ENCODE data around the gene CASP12.
"Not testable (repeated sequence)": the region's sequence is repeated elsewhere in the genome, so short reads cannot be mapped to it uniquely, and the experiment has no call there.

Gene CASP12

DNA sequence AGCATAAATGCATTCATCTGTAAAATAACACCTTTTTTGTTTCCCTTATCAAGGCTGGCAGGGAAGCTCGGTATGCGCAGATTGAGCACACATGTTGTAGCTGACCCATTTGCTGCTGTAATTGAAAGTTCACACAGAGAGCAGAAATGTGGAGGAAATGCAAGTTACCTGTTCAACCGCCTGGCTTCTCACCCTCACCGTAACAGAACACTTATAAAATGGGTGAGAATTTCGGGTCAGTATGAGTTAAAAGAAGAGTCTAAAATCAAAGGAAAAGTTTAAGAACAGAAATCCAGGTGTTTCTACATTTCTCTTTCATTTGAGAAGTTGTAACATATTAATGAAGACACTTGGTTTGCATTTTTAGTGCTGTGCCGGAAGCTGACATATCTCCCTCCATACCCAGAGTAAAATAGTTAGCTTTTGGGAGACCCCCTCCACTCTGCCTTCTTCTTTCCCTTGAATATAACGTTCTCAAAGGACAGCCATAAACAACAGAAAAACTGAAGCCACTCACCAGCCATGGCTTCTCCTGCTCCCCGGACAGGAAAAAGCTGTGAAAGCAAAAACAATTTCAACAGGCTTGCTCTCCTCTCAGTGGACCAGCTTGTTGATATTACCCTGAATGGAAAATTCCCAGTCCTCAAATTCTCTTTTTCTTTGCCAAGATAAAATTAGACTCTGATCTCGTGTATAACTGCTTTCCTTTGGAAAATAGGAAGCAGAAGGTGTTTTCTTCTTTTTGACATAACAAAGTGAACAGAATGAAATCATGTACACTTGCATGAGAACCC, at the start of gene CASP12:
Gene CASP12 (minus strand): TSS at position 570 of the 794 bp plus-strand sequence.
- no peak for DNase-seq (ENCODE audit: low read depth)

DNA sequence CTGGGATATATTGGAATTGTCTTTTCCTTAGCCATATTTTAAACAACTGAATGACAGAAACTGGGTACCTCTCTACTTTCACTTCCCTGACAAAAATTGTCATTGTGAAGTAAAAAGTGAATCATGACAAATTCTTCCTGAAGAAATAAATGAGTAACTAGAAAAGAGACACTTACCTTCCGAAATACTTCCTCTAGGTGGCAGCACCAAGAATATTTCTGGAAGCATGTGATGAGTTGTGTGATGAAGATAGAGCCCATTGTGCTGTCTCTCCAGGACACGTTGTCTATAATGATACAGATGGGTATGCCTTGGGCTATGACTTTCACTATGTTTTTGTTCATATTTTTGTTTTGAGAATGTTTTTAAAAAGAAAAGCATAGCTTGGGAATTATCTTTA, 48.6 kb upstream of the CASP12 start:
- no peak for DNase-seq (ENCODE audit: low read depth)

DNA sequence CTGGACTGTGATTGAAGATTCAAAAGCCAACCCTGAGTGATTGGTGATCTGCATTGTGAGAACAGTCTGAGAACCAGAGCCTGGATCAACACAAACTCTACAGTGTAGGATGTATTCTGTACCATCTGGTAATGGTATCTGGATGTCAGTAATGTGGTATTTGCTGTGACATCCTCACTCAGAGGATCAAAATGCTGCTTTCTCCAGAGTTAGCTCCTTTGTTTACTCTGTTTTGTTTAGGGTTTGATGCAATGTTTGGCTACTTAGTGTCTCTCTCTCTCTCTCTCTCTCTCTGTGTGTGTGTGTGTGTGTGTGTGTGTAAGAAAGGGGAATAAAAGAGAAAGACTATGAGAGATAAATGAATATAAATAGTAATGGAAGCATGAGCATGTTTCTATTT, 45.8 kb upstream of the CASP12 start:
- no peak for DNase-seq (ENCODE audit: low read depth)

DNA sequence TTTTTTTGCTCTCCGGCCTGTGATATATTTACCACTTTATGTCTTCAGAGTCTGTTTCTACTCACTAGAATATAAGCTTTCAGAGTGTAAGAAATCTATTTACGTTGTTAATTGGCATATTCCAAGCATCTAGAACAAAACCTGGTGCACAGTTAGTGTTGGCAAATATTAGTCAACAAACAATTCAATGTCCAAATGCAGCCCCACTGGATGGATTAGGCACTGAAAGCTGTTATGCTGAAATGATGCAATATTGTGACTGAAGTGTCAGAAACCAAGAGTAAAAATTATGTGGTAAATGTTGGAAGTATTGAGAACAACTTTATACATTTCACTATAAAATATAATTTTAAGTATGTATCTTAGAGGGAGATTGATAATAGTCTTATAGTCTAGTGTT, 45.3 kb upstream of the CASP12 start:
- no peak for DNase-seq (ENCODE audit: low read depth)

DNA sequence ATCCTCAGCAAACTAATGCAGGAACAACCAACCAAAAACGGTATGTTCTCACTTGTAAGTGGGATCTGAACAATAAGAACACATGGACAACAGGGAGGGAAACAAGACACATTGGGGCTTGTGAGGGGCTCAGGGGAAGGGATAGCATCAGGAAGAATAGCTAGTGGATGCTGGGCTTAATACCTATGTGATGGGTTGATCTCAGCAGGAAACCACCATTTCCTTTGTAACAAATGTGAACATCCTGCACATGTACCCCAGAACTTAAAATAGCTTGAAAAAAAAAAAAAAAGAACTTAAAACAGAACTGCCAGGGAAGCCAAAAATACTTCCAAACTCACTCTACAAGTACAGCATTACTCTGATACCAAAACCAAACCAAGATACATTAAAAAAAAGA, 36.3 kb upstream of the CASP12 start:
- DNase-seq (ENCODE audit: low read depth): no peak

DNA sequence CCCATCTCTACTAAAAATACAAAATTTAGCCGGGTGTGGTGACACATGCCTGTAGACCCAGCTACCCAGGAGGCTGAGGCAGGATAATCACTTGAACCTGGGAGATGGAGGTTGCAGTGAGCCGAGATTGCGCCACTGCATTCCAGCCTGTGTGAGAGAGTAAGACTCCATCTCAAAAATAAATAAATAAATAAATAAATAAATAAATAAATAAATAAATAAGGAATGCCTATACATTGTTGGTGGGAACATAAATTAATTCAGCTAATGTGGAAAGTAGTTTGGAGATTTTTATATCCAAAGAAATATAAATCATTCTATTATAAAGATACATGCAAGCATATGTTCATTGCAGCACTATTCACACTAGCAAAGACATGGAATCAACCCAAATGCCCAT, 35.8 kb upstream of the CASP12 start:
- DNase-seq (ENCODE audit: low read depth): not testable (repeated sequence)

DNA sequence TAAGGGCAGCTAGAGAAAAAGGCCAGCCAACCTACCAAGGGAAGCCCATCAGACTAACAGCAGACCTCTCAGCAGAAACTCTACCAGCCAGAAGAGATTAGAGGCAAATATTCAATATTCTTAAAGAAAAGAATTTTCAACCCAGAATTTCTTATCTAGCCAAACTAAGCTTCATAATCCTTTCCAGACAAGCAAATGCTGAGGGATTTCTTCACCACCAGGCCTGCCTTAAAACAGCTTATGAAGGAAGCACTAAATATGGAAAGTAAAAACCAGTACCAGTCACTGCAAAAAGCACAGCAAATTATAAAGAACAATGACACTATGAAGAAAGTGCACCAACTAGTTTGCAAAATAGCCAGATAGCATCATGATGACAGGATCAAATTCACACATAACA, 30.6 kb upstream of the CASP12 start:
- DNase-seq (ENCODE audit: low read depth): no peak

DNA sequence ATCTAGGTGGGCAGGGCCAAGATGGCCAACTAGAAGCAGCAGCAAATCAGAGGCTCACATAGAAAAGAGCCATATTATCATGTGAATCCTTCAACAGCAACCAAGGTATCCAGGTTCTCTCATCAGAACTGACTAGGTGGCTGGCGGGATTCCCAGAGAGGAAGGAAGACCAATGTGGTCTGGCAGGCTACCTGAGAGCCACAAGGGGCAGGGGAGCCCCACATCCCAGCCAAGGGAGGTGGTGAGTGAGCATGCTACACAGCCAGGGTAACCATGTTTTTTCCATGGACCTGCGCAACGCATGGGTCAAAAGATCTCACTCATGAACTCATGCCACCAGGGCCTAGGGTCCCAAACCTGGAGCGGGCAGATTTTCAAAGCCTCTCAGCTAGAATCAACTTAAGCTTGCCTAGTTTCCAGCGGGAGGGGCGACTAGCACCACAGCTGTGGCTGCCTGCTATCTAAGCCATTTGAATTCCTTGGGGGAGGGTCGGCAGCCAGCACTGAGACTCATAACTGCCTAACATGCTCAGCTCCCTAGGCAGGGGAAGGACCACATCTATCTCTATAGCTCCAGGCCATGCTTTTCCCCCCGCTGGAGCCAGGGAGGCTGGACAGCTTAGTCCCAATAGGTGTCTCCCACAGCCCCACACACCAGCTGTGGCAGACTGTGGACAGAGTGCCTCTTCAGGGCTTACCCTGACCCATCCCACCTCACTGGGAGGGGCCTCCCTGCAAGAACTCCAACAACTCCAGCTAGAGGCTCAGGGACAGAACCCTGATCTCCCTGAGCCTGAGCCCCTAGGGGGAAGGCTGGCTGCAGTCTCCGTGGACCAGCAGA, 28.7 kb upstream of the CASP12 start:
- DNase-seq (ENCODE audit: low read depth): no peak

DNA sequence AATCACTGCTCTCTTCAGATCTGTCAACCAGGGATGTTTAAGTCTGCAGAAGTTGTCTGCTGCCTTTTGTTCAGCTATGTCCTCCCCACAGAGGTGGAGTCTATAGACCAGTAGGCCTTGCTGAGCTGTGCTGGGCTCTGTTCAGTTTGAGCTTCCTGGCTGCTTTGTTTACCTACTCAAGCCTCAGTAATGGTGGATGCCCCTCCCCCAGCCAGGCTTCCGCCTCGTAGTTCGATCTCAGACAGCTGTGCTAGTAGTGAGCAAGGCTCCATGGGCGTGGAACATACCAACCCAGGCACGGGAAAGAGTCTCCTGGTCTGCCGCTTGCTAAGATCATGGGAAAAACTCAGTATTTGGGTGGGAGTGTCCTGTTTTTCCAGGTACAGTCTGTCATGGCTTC, 27.6 kb upstream of the CASP12 start:
- no peak for DNase-seq (ENCODE audit: low read depth)

DNA sequence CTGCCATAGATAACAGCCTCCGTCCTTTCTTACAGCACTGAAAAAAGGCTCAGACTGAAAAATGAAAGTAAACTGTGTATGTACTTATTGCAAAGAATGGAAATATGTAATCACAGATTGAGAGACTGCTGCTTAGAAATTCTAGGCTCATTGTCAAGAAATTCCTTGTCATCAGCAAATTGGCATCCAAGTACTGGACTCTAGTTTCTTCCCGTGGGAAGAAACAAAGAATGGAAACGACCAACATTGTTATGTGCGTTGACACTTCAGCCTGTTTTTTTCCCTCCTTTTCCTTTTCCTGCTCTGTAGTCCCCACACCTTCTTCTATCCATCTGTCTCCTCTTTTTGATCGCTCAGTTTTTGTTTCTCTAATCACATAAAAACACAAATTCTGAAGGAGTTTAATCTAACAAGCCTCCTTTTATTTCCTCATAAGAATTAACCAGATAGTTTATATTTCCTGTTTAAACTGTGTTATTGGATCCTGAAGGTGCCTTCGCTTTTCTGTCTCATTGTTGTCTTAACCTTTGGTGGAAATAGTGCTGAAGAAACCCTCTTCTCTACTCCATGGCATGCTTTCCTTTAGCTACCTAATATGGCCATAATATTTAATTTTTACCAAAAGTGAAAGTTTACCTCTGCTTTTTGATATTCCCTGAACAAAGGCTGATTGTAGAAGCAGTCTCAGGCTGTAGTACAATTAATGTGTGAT, 20.0 kb upstream of the CASP12 start:
- DNase-seq (ENCODE audit: low read depth): no peak

DNA sequence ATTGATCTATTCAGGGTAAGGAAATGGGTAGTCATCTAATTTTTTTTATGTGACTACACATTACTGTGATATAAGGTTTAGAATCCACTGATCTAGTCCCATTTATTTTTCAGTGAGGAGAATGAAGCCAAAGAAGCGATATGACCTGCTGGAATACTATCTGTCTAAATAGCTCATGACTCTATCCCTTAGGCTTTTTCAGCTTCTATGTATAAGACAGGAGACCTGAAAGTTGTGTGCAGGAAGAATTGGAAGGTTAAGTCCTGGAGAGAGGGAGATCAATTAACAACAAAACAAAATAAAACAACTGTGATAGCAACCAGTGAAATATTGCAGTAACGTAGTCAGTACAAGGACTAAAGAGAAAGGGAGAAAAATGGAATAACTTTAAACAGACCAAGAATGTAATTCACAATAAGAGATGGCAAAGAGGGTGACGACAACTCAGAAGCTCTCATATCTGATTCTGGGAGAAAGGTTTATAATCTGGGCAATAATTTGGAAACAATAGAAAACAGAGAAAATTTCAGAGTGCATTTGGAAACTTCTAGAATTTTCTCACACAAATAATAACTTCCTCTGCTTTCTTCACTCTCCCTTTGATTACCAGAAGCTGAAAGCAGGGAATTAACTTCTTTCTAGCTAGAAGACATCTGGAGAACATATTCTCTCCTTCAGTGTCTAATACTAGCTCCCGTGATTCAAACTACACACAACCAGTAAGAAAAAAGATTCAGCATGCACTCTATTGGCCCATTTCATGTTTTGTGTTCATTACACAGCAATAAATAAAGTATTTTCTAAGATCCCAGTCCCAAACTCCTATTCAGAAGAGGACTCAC, 19.2 kb upstream of the CASP12 start:
- DNase-seq (ENCODE audit: low read depth): no peak

DNA sequence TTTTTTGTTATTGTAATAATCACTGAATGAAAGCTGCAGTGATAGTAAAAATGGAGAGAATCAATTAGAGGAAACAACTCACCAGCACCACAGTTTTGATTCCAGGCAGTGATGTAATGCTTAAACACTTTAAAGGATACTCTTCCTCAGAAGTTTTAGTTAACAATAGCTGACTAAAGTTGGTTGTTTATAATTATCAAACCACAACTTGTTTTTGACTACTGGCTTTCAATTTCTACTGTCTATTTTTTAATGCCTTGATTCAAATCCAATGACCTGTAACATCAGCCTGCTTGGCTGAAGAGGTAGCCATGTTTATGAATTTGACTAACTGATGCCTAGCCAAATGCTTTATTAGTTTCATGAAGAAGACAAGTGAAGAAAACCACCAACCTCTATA, 18.2 kb upstream of the CASP12 start:
- DNase-seq (ENCODE audit: low read depth): no peak

DNA sequence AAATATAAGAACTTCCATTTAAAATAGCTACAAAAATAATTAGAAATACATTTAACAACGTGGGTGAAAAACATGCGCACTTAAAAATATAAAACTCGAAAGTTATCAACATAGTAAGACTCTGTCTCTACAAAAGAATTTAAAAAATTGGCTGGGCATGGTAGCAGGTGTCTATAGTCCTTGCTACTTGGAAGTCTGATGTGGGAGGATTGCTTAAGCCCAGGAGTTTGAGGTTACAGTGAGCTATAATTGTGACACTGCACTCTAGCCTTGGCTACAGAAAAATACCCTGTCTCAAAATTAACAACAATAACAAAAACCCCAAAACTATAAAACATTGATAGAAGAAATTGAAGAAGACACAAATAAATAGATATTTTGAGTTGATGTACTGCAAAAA, 13.8 kb upstream of the CASP12 start:
- no peak for DNase-seq (ENCODE audit: low read depth)

DNA sequence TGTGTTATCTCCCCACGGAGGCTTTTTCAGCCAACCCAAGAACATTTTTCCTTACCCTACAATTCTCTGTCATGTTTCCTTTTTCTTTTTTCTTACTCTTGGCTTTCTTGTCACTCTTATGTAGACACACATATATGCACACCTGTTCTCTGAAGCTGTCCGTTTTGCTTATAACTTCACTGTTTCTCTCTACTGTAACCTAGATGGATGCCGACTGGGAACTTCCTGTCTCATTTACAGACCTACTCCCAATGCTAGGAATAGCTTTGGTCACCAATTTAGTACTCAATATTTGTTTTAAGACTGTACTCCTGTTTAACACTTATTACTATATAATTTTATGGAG, 9.9 kb upstream of the CASP12 start:
- no peak for DNase-seq (ENCODE audit: low read depth)

DNA sequence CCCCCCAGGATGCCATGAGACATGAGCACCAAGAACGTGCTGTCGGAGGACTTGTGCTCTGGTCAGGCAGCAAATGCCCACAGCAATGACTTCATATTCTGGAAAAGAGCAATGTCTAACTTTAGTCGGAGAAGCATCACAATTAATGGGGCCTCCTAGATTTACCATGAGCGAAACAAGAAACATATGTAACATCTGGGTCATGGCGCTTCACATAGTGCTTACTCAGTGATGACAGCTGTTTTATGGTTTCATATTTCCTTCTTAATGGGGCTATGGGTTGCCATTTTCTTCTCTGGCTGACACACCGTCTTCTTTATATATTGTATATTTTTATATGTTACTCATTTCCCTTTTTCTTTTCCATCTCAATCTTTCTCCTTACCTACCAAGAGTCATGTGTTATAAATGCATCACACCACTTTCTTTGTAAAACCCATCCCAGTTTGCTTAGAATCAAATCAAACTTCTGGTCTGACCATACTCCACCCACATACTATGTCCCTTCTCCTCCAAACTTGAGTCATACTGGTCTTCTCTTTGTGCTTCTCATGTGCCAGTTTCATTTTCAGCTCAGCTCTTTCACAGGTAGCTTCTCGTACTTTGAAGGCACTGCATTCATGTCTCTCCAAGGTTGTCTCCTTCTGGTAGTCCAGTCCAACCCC, 9.4 kb upstream of the CASP12 start:
- DNase-seq (ENCODE audit: low read depth): no peak

DNA sequence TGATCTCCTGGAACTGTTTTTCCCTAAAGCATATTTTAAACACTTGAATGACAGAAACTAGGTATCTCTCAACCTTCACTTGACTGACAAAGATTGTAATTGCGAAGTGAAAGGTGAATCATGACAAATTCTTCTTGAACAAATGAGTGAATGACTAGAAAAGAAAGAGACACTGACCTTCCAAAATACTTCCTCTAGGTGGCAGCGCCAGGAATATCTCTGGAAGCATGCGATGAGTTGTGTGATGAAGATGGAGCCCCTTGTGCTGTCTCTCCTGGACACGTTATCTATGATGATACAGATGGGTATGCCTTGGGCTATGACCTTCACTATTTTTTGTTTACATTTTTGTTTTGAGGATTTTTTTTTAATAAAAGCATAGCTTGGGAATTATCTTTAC, 7.0 kb upstream of the CASP12 start:
- DNase-seq (ENCODE audit: low read depth): no peak

DNA sequence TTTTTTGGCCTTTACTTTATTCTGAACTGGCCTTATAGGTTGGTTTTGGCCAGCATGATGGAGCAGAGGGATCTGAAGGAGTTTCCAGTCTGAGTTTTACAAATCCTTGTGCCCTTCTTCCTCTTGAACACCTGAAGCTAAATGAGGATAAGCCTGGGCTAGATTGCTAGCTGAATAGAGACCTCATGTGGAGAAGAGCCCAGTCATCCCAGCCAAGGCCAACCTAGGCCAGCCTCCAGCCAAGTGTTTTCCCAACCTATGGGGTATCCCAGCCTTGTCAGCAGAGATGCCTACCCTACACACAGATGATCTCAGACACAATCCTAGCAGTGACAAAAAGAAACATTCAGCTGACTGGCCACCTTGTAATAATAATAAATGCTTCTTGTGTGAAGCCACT, 966 bp upstream of the CASP12 start:
- DNase-seq (ENCODE audit: low read depth): no peak

DNA sequence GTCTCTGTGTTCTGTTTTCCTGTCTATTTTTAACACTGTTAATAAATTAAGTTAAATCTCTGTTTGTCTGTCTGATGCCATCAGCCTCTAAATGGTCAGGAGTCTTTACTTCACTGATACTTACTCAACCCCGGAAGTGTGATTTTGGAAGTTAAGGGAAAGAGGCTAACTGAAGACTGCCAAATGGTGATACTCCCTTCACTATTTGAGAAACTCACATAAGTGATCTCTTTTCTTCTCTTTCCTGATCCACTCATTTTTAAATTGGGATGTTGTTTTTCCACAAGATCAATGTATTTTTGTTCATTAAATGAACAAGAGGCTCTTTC, 389 bp upstream of the CASP12 start:
- DNase-seq (ENCODE audit: low read depth): no peak

DNA sequence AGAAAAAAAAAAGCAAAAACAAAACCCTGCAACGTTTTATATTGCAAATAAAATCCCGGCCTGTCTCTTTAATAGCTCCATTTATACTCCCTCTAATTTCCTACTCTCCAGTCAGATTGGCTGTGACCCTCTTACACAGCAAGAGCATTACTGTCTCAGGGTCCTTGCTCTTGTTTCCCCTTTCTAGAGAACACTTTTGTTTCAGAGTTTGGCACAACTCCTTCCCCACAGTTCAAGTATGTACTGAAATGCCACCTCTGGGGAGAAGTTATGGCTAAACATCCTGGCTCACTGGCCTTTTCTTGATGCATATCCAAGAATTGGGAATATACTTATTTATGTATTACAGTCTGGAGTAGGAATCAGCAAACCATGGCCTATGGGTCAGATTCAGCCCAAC, 2.6 kb downstream of the CASP12 start:
- DNase-seq (ENCODE audit: low read depth): no peak

DNA sequence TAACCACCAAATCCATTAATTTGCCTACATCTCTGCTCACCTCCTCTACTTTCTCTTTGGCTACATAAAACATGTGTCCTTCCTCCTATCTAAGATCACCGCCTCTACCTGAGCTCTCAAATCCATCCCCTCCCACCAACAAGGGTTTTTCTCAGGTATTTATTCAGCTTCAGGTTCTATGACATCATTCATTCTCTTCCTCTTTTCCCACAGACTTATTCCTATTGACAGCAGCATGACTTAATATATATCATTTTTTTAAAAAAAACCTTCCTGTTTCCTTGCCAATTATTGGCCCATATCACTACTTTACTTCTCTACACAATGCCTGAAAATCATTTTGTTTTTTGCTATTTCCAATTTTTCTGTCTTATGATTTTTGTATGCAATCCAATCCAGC, 4.4 kb downstream of the CASP12 start:
- DNase-seq (ENCODE audit: low read depth): no peak

DNA sequence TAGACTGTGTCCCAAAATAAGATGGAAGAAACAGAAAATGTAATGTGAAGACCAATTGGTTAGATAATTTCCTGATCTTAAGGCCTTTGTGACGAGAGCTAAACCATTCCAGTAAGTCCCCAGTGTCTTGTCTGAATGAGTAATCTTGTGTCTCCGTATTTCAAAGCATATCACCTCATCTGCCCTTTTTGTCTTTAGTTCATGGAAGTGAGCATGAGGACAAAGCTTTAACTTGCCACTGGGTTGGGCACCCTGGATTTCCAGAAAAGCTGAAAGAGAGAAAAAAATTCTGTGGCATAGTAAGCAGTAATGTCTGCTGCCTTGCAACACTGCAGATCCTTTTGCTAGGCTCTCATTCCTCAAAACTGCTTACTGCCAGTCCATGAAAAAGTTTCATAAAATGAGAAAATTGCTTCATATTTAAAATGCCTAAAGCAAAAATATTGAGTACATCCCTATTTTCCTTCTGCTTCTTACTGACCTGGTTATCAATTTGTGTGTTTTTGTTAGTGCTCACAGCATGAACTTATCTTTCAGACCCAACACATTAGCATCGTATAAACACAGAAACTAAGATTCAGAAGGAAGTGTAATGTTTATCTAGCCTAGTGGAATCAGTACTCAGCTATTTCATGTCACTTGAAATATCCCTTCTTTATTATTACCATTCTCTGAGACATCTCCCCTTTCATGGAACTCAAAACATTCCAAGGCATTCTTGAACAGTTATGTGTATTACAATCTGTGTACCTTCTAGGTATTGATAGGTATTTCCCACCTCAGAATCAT, 5.3 kb downstream of the CASP12 start:
- DNase-seq (ENCODE audit: low read depth): no peak
